ENCODE data around the gene MORN1.

Gene MORN1

GRCh38 chr1:2406451-2407041, 15.2 kb upstream of the MORN1 start:
- TF ChIP-seq CTCF (IDR thresholded peaks at IDR 0.05; ENCODE audit: insufficient read depth, low read depth, low read length, missing control alignments): no peak
- DNase-seq (ENCODE audit: low read depth): no peak
- H3K4me3 ChIP-seq (ENCODE audit: low read depth, low read length): no peak overlapping the region

- no peak for DNase-seq (ENCODE audit: low read depth)
- no peak for TF ChIP-seq CTCF (IDR thresholded peaks at IDR 0.05; ENCODE audit: insufficient read depth, low read depth, low read length, missing control alignments)
- H3K4me3 ChIP-seq (ENCODE audit: low read depth, low read length): no peak overlapping the region
These were observed 14.4 kb upstream of the MORN1 start for GRCh38 chr1:2405588-2406295.

GRCh38 chr1:2404890-2405511, 13.6 kb upstream of the MORN1 start:
- no peak overlapping the region for H3K4me3 ChIP-seq (ENCODE audit: low read depth, low read length)
- no peak for DNase-seq (ENCODE audit: low read depth)
- TF ChIP-seq CTCF (IDR thresholded peaks at IDR 0.05; ENCODE audit: insufficient read depth, low read depth, low read length, missing control alignments): no peak

- TF ChIP-seq CTCF (IDR thresholded peaks at IDR 0.05; ENCODE audit: insufficient read depth, low read depth, low read length, missing control alignments): no peak
- DNase-seq (ENCODE audit: low read depth): no peak
These were observed 13.0 kb upstream of the MORN1 start for GRCh38 chr1:2404142-2404889.

GRCh38 chr1:2403273-2403672, 11.9 kb upstream of the MORN1 start:
- no peak overlapping the region for H3K4me3 ChIP-seq (ENCODE audit: low read depth, low read length)
- no peak for TF ChIP-seq CTCF (IDR thresholded peaks at IDR 0.05; ENCODE audit: insufficient read depth, low read depth, low read length, missing control alignments)
- no peak for DNase-seq (ENCODE audit: low read depth)

More at GRCh38 chr1:2404142-2404889, 13.0 kb upstream of the MORN1 start:
- H3K4me3 ChIP-seq (ENCODE audit: low read depth, low read length): no peak overlapping the region

GRCh38 chr1:2402420-2402819, 11.1 kb upstream of the MORN1 start:
- H3K4me3 ChIP-seq (ENCODE audit: low read depth, low read length): no peak overlapping the region
- DNase-seq (ENCODE audit: low read depth): no peak
- no peak for TF ChIP-seq CTCF (IDR thresholded peaks at IDR 0.05; ENCODE audit: insufficient read depth, low read depth, low read length, missing control alignments)
